ENCODE results near the gene BHLHE40. TPM values are rescaled to one million over a fixed set of nuclear protein-coding genes. Genes with fewer than 3 reads are reported as not detected.

BHLHE40 gene
- total RNA-seq, 3 donors from 2014 or later: 40.2 to 45.5 (median 42.9) TPM

DNA sequence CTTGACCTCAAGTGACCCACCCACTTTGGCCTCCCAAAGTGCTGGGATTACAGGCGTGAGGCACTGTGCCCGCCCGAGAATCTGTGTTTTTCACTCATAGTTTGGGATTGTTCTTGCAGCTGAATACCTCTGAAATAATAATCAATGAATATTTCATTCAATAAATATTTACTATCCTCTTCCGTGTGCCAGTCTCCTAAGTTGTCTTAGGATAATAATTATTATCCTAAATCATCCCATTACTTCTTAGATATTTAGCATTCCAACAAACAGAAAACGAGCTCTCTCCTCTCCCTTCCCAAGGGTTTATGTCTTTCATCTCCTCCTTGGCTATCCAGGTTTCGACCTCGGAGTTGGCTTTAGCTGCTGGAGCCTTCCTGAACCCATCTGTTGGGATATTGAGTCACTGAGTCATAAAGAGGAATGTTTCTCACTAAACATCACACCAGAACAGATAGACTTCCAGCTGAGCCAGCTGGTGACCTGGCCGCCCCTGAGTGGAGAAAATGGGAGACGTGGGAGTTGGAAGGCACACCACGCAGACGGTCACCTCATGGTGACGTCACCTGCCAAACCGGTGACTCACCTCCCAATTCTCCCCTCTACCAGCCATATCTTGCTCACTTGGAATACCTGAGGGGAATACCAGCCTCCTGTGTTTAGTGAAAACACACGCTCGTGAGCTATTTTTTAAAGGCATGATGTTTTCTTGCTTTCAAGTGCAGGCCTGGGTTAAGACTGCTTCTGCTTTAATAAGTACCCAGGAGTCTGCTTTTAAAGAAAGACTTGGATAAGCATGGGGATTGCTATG lies 43.9 kb downstream of the BHLHE40 start:
- intact Hi-C loops (cut with DNase I, micrococcal nuclease): loop anchor here in 1 of 2 donors (10.0 kb wide), 1 partner anchor 308 kb away; no protein-coding TSS in a partner anchor
- Histone ChIP-seq H3K36me3 (ENCODE audit: low read depth) (no peaks in the 10 kb centered on the region), H3K4me1 (ENCODE audit: low read depth) (peaks cover 11% of the 10 kb centered on the region), H3K4me3 (no peak overlapping the region), H3K9me3 (no peaks in the 10 kb centered on the region)
- TF ChIP-seq, protein P1, sequence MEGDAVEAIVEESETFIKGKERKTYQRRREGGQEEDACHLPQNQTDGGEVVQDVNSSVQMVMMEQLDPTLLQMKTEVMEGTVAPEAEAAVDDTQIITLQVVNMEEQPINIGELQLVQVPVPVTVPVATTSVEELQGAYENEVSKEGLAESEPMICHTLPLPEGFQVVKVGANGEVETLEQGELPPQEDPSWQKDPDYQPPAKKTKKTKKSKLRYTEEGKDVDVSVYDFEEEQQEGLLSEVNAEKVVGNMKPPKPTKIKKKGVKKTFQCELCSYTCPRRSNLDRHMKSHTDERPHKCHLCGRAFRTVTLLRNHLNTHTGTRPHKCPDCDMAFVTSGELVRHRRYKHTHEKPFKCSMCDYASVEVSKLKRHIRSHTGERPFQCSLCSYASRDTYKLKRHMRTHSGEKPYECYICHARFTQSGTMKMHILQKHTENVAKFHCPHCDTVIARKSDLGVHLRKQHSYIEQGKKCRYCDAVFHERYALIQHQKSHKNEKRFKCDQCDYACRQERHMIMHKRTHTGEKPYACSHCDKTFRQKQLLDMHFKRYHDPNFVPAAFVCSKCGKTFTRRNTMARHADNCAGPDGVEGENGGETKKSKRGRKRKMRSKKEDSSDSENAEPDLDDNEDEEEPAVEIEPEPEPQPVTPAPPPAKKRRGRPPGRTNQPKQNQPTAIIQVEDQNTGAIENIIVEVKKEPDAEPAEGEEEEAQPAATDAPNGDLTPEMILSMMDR (IDR thresholded peaks at IDR 0.05): no peak
- DNase-seq (no peak), ATAC-seq (no peak)

GRCh38 chr3:5023777-5024346 lies 44.6 kb downstream of the BHLHE40 start:
- no peak overlapping the region for H3K4me3 ChIP-seq
- DNase-seq: no peak
- no peaks in the 10 kb centered on the region for H3K36me3 ChIP-seq (ENCODE audit: low read depth)
- intact Hi-C loops (cut with DNase I, micrococcal nuclease): loop anchor here in 1 of 2 donors (10.0 kb wide), 1 partner anchor 309 kb away; no protein-coding TSS in a partner anchor
- H3K9me3 ChIP-seq: no peaks in the 10 kb centered on the region
- peaks cover 7% of the 10 kb centered on the region for H3K4me1 ChIP-seq (ENCODE audit: low read depth)
- TF ChIP-seq, protein P1 (IDR thresholded peaks at IDR 0.05): no peak
- no peak for ATAC-seq

- intact Hi-C loops (cut with DNase I, micrococcal nuclease): loop anchor here (5.0 to 10.0 kb wide), 2 partner anchors 309 to 311 kb away; no protein-coding TSS in a partner anchor
- ATAC-seq (no peak), DNase-seq (no peak)
- peaks cover 7% of the 10 kb centered on the region for H3K4me1 ChIP-seq (ENCODE audit: low read depth)
- no peaks in the 10 kb centered on the region for H3K9me3 ChIP-seq
- TF ChIP-seq, protein P1 (IDR thresholded peaks at IDR 0.05): no peak
- H3K36me3 ChIP-seq (ENCODE audit: low read depth): no peaks in the 10 kb centered on the region
- no peak overlapping the region for H3K4me3 ChIP-seq
Measured at GRCh38 chr3:5026046-5026362, 46.8 kb downstream of the BHLHE40 start.

DNA sequence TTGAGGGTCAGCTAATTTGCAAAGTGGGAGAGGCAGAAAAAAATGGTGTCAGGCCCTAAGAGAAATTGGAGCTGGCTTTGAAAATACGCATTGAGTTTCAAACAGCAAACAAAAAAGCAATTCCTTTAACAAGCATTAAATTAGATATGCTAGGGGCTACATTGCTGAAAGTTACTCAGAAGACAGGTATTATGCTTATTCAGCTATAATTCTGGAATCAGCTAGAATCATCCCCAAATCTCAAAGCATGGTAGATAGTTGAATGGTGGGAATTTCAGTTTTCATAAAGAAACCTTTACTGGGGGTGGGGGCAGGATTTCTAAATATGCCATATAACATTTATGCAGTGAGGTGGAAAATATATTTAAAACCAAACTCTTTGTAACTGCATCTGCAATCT lies 50.5 kb downstream of the BHLHE40 start:
- DNase-seq (no peak), ATAC-seq (no peak)
- TF ChIP-seq, protein P1 (IDR thresholded peaks at IDR 0.05): no peak
- no peaks in the 10 kb centered on the region for H3K9me3 ChIP-seq
- intact Hi-C loops (cut with DNase I, micrococcal nuclease): loop anchor here (5.0 to 10.0 kb wide), 2 partner anchors 312 to 315 kb away; no protein-coding TSS in a partner anchor
- peaks cover 7% of the 10 kb centered on the region for H3K4me1 ChIP-seq (ENCODE audit: low read depth)
- H3K36me3 ChIP-seq (ENCODE audit: low read depth): no peaks in the 10 kb centered on the region
- no peak overlapping the region for H3K4me3 ChIP-seq

- DNase-seq (no peak), ATAC-seq (no peak)
- intact Hi-C loops (cut with DNase I, micrococcal nuclease): no loop called here
- Histone ChIP-seq H3K36me3 (ENCODE audit: low read depth) (no peaks in the 10 kb centered on the region), H3K4me1 (ENCODE audit: low read depth) (peaks cover 7% of the 10 kb centered on the region), H3K4me3 (no peak overlapping the region), H3K9me3 (no peaks in the 10 kb centered on the region)
- TF ChIP-seq, protein P1 (IDR thresholded peaks at IDR 0.05): no peak
Measured at GRCh38 chr3:5030152-5030551, 50.9 kb downstream of the BHLHE40 start.

Measured in mucosa of descending colon (tissue), 3 donors.